Naive thymus-derived CD8-positive, alpha-beta T cell (primary cell): ENCODE measurements around the gene RAX2. TPM values are rescaled to one million over a fixed set of nuclear protein-coding genes. Genes with fewer than 3 reads are reported as not detected.
"Not testable (repeated sequence)": the region's sequence is repeated elsewhere in the genome, so short reads cannot be mapped to it uniquely, and the experiment has no call there.

Experiments
- ATAC-seq, 2 donors: fragments of 150-1000 bp; cut with Tn5 transposase in 1 of 2; sonication (Bioruptor Pico), chemical (Tn5 transposase) in 1 of 2; 1 replicate in 1 of 2; 2 replicates in 1 of 2; pipeline ENCODE4 v1.10.0; 2021; ENCODE audit warnings: mild to moderate bottlenecking in 2 of 2, moderate library complexity in 2 of 2
- POLR2A ChIA-PET: fragments of 350-600 bp; sonication (Branson Sonifier 250); formaldehyde crosslinking; loops from one replicate; lab custom pipeline; 2021; ENCODE audit warnings: antibody characterized with exemption; lab: Charles Lee
- DNase-seq, 10 donors: peaks; one replicate each; pipeline versions ENCODE4 v3.0.0 to v3.0.0-alpha.2; 2020 to 2022
- H3K27ac Mint-ChIP-seq, 10 donors: one replicate each; pipeline ENCODE4 v1.8.0; 2020 to 2022; ENCODE audit warnings: mild to moderate bottlenecking in 10 of 10, mixed read lengths in 10 of 10, moderate library complexity in 4 of 10, inconsistent platforms in 1 of 10
- H3K27me3 Mint-ChIP-seq, 5 donors: one replicate each; pipeline ENCODE4 v1.8.0; 2021 to 2022; ENCODE audit warnings: mixed read lengths in 5 of 5
- H3K36me3 Mint-ChIP-seq, 3 donors: one replicate each; pipeline ENCODE4 v1.8.0; 2020 to 2022; ENCODE audit warnings: mixed read lengths in 3 of 3, mild to moderate bottlenecking in 2 of 3, inconsistent platforms in 1 of 3
- H3K4me1 Mint-ChIP-seq, 4 donors: one replicate each; pipeline ENCODE4 v1.8.0; 2021 to 2022; ENCODE audit warnings: mixed read lengths in 4 of 4
- H3K4me3 Mint-ChIP-seq, 10 donors: one replicate each; pipeline ENCODE4 v1.8.0; 2020 to 2022; ENCODE audit warnings: mild to moderate bottlenecking in 10 of 10, mixed read lengths in 10 of 10, moderate library complexity in 6 of 10, inconsistent platforms in 1 of 10
- H3K9me3 Mint-ChIP-seq, 9 donors: one replicate each; pipeline ENCODE4 v1.8.0; 2020 to 2022; ENCODE audit warnings: mixed read lengths in 9 of 9, mild to moderate bottlenecking in 3 of 9, inconsistent platforms in 1 of 9, moderate library complexity in 1 of 9
- polyA plus RNA-seq, 3 donors: library from polyadenylated mRNA; unstranded; fragments of 300-500 nt; fragmentation: Illumina TruSeq; gene quantifications; one replicate each; pipeline ENCODE4 v1.2.3, GENCODE V29; 2021
- total RNA-seq, 8 experiments: library from RNA in 2 of 8; stranded (reverse) in 2 of 8; gene quantifications; one replicate each; pipeline ENCODE4 v1.2.3 and lab custom pipeline; 2021 to 2026

Gene RAX2
- total RNA-seq, result not detected
- polyA plus RNA-seq, result not detected
- total RNA-seq (lab: John Stamatoyannopoulos, UW), result 0 to 0.09 (median 0.03) reads per million in 6 experiments

GRCh38 chr19:3771906-3772455, at the start of gene RAX2:
Gene RAX2 (minus strand): TSS chr19:3772228. CDS start chr19:3771742, 486 bp downstream.
- Mint-ChIP-seq H3K27me3 (no peaks in the 10 kb centered on the region), H3K4me3 (peak within 1 kb of the TSS in 1 of 10 donors; percentile 20), H3K36me3 (peaks cover 0 to 10% (median 0%) of the 10 kb centered on the region in 3 donors), H3K9me3 (no peaks in the 10 kb centered on the region), H3K4me1 (peaks cover 0 to 9% (median 3%) of the 10 kb centered on the region in 4 donors), H3K27ac (peak within 1 kb of the TSS in 2 of 10 donors; percentile 29 to 73)
- POLR2A ChIA-PET, result no interaction called here
- DNase-seq (peak in 1 of 10 donors; percentile 58), ATAC-seq (no peak)

- no peak for DNase-seq
- no peaks in the 10 kb centered on the region for H3K36me3 Mint-ChIP-seq
- peaks cover 10 to 32% (median 24%) of the 10 kb centered on the region in 4 donors for H3K4me1 Mint-ChIP-seq
- H3K27me3 Mint-ChIP-seq, result no peaks in the 10 kb centered on the region
- POLR2A ChIA-PET, result interaction anchor here (0.6 to 3.7 kb wide), 4 partner anchors 10 to 1059 kb away, joined by 3 to 38 read pairs (median 4); partner anchors contain the start of genes APBA3 and MRPL54
- H3K9me3 Mint-ChIP-seq, result no peaks in the 10 kb centered on the region
- H3K27ac Mint-ChIP-seq, result peak overlapping the region in 1 of 10 donors; percentile 86
- no peak overlapping the region for H3K4me3 Mint-ChIP-seq
- ATAC-seq, result no peak
These were observed 49.1 kb upstream of the RAX2 start for GRCh38 chr19:3821156-3821555.

DNA sequence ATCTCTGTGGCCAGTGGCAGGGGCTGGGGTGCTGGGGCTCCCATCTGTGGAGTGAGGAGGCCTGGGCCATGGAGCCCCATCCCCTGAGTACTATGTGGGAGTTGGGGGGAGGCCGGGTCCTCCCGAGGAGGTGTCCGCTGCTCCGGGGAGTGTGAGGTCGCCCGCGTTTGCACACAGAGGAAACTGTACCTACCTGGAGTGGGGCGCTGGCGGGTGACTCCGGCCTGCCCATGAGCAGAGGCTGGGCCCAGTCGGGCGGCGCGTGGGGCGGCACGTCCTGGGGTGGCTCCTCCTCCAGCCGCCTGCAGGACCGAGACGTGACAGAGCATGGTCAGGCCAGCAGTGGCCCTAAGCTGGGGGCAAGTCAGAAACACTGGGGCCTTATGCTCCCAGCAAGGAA, 48.0 kb upstream of the RAX2 start:
- Mint-ChIP-seq H3K27ac (no peak overlapping the region), H3K4me1 (peaks cover 10 to 35% (median 28%) of the 10 kb centered on the region in 4 donors), H3K9me3 (no peaks in the 10 kb centered on the region), H3K4me3 (peak overlapping the region in 1 of 10 donors; percentile 23), H3K36me3 (no peaks in the 10 kb centered on the region), H3K27me3 (no peaks in the 10 kb centered on the region)
- no peak for ATAC-seq
- POLR2A ChIA-PET, result interaction anchor here (3.7 kb wide), 1 partner anchor 58 kb away, joined by 38 read pairs; the partner anchor contains the start of genes APBA3 and MRPL54
- no peak for DNase-seq

DNA sequence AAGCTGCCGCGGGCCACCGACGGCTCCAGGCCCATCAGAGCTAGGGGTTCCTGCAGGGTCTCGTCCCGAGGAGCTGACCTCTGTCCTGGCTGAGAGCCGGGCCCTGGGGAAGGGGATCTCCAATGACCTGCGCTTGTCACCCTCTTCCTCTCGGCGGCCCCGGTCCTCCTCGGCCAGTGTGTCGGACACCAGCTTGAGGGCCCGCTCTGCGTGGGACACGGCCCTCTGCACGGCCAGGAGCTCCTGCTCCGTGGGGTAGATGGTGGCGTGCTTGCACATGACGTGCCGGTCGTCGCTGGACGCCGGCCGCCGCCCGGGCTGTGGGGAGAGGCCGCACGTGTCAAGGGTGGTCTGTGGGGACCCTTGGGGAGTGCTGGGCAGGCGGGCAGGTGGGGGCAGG, 46.9 kb upstream of the RAX2 start:
- H3K9me3 Mint-ChIP-seq, result no peaks in the 10 kb centered on the region
- ATAC-seq (no peak), DNase-seq (no peak)
- H3K27ac Mint-ChIP-seq, result no peak overlapping the region
- POLR2A ChIA-PET, result interaction anchor here (0.9 to 4.9 kb wide), 2 partner anchors 36 to 56 kb away, joined by 3 to 32 read pairs; partner anchors contain the start of gene MRPL54
- H3K4me3 Mint-ChIP-seq, result no peak overlapping the region
- H3K4me1 Mint-ChIP-seq, result peaks cover 15 to 45% (median 39%) of the 10 kb centered on the region in 4 donors
- no peaks in the 10 kb centered on the region for H3K36me3 Mint-ChIP-seq
- H3K27me3 Mint-ChIP-seq, result no peaks in the 10 kb centered on the region

DNA sequence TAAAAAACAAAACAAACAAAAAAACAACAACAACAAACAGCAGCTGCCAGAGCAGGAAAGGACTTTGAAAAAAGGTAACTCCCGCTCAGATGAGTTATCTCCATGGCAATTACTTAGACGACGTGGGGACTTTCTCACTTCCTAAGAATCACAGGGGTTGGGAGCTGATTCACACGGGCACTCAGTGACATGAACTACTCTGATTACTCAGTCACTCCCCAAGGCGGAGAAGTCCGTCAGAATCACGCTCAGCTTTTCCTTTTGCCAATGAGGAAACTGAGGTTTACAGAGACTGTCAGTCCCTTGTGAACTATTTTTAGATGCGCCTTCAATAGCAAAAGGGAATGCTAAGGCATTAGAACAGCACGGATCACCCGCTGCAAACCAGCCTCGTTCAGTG, 46.4 kb upstream of the RAX2 start:
- POLR2A ChIA-PET, result interaction anchor here (0.6 to 4.9 kb wide), 2 partner anchors 56 to 1492 kb away, joined by 5 to 32 read pairs; partner anchors contain the start of gene MRPL54
- peak overlapping the region in 2 of 10 donors; percentile 19 to 57 for H3K4me3 Mint-ChIP-seq
- peak overlapping the region in 1 of 10 donors; percentile 57 for H3K27ac Mint-ChIP-seq
- no peaks in the 10 kb centered on the region for H3K36me3 Mint-ChIP-seq
- peaks cover 18 to 50% (median 44%) of the 10 kb centered on the region in 4 donors for H3K4me1 Mint-ChIP-seq
- H3K9me3 Mint-ChIP-seq, result no peaks in the 10 kb centered on the region
- ATAC-seq (no peak), DNase-seq (no peak)
- no peaks in the 10 kb centered on the region for H3K27me3 Mint-ChIP-seq

DNA sequence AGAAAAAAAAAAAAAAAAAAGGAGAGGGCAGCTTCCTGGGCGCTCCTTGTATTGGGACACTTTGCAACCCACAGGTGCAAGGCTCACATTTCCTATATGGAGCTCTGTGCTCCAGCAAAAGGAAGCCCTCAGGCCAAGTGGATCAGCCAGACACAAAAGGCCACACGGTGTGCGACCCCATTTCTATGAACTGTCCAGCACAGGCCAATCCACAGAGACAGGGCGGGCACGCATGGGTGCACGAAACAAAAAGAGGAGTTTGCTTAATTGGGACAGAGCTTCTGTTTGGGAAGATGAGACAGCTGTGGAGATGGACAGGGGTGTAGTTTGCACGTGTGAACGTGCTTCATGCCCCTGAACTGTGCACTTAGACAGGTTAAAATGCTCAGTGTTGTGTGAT, 45.7 kb upstream of the RAX2 start:
- Mint-ChIP-seq H3K4me3 (peak overlapping the region in 6 of 10 donors; percentile 18 to 62 (median 40)), H3K27ac (peak overlapping the region in 1 of 10 donors; percentile 80), H3K4me1 (peaks cover 21 to 57% (median 51%) of the 10 kb centered on the region in 4 donors), H3K9me3 (no peaks in the 10 kb centered on the region), H3K36me3 (no peaks in the 10 kb centered on the region), H3K27me3 (no peaks in the 10 kb centered on the region)
- DNase-seq, result no peak
- POLR2A ChIA-PET, result interaction anchor here (0.6 to 4.9 kb wide), 2 partner anchors 55 to 1493 kb away, joined by 5 to 32 read pairs; partner anchors contain the start of gene MRPL54
- no peak for ATAC-seq

GRCh38 chr19:3816566-3817218, 44.7 kb upstream of the RAX2 start:
- no peak overlapping the region for H3K4me3 Mint-ChIP-seq
- peaks cover 20 to 60% (median 53%) of the 10 kb centered on the region in 4 donors for H3K4me1 Mint-ChIP-seq
- no peak for ATAC-seq
- H3K27me3 Mint-ChIP-seq, result no peaks in the 10 kb centered on the region
- no peaks in the 10 kb centered on the region for H3K9me3 Mint-ChIP-seq
- POLR2A ChIA-PET, result interaction anchor here (0.7 to 4.9 kb wide), 2 partner anchors 54 to 66 kb away, joined by 3 to 32 read pairs; partner anchors contain the start of gene MRPL54
- DNase-seq, result no peak
- no peaks in the 10 kb centered on the region for H3K36me3 Mint-ChIP-seq
- no peak overlapping the region for H3K27ac Mint-ChIP-seq

- not testable (repeated sequence) for H3K9me3 Mint-ChIP-seq
- POLR2A ChIA-PET, result interaction anchor here (0.7 to 4.9 kb wide), 3 partner anchors 15 to 66 kb away, joined by 3 to 32 read pairs (median 6); partner anchors contain the start of gene MRPL54
- peak overlapping the region in 1 of 10 donors; percentile 67 for H3K27ac Mint-ChIP-seq
These were observed 44.1 kb upstream of the RAX2 start for GRCh38 chr19:3816148-3816547.

GRCh38 chr19:3814648-3815047, 42.6 kb upstream of the RAX2 start:
- ATAC-seq (no peak), DNase-seq (no peak)
- POLR2A ChIA-PET, result interaction anchor here (4.9 kb wide), 1 partner anchor 52 kb away, joined by 32 read pairs; the partner anchor contains the start of gene MRPL54
- Mint-ChIP-seq H3K4me3 (peak overlapping the region in 7 of 10 donors; percentile 52 to 87 (median 74)), H3K27ac (peak overlapping the region in 8 of 10 donors; percentile 34 to 94 (median 89)), H3K36me3 (no peaks in the 10 kb centered on the region), H3K4me1 (peaks cover 19 to 63% (median 49%) of the 10 kb centered on the region in 4 donors), H3K9me3 (no peaks in the 10 kb centered on the region), H3K27me3 (no peaks in the 10 kb centered on the region)

More at GRCh38 chr19:3816148-3816547, 44.1 kb upstream of the RAX2 start:
- not testable (repeated sequence) for H3K27me3 Mint-ChIP-seq, H3K36me3 Mint-ChIP-seq, ATAC-seq, DNase-seq, H3K4me3 Mint-ChIP-seq
- H3K4me1 Mint-ChIP-seq, result peaks cover 19 to 60% (median 51%) of the 10 kb centered on the region in 4 donors

- no peaks in the 10 kb centered on the region for H3K9me3 Mint-ChIP-seq
- no peaks in the 10 kb centered on the region for H3K36me3 Mint-ChIP-seq
- POLR2A ChIA-PET, result interaction anchor here (0.5 to 3.6 kb wide), 4 partner anchors 9 to 1076 kb away, joined by 5 to 57 read pairs (median 8); partner anchors contain the start of genes APBA3 and MRPL54
- peaks cover 20 to 63% (median 50%) of the 10 kb centered on the region in 4 donors for H3K4me1 Mint-ChIP-seq
- peak overlapping the region; percentile 49 to 87 (median 71) for H3K4me3 Mint-ChIP-seq
- peak overlapping the region; percentile 77 to 97 (median 92) for H3K27ac Mint-ChIP-seq
- no peaks in the 10 kb centered on the region for H3K27me3 Mint-ChIP-seq
- ATAC-seq (no peak), DNase-seq (no peak)
These were observed 41.7 kb upstream of the RAX2 start for GRCh38 chr19:3813473-3814392.

DNA sequence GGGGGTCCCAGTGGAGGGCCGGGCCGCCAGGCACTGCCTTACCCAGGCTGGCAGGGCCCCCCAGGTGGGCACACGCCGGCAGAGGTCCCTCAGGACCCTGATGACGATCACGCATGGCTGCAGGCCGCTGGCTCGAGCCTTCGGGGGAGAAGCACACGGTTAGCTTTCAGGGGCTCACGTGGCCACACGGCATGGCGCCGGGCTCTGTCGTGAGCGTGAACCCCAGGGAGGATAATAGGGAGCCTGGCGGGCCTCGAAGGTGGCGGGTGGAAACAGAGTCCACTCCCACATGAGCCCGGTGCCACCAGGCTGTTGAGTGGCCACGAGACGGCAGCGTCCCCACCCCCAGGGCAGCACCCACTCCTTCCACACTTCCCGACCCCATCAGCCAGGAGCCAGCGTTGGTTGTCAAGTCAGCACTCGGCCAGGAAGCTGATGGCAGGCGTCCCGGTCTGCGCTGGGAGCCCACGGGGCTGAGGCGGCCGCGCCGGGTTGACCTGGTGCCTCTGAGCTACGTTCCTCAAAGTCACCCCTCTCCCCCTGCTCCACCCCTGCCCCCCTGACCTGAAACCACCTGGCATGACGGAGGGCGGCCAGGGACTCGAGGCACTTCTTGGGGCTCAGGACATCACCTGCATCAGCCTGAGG, 38.8 kb upstream of the RAX2 start:
- ATAC-seq, result no peak
- peaks cover 0 to 2% (median 0%) of the 10 kb centered on the region in 9 donors for H3K9me3 Mint-ChIP-seq
- POLR2A ChIA-PET, result interaction anchor here (1.3 to 3.6 kb wide), 3 partner anchors 11 to 49 kb away, joined by 5 to 57 read pairs (median 13); partner anchors contain the start of genes APBA3 and MRPL54
- H3K27ac Mint-ChIP-seq, result peak overlapping the region in 5 of 10 donors; percentile 15 to 87 (median 56)
- peak overlapping the region in 2 of 10 donors; percentile 25 to 30 for H3K4me3 Mint-ChIP-seq
- no peaks in the 10 kb centered on the region for H3K27me3 Mint-ChIP-seq
- DNase-seq, result no peak
- no peaks in the 10 kb centered on the region for H3K36me3 Mint-ChIP-seq
- peaks cover 20 to 62% (median 49%) of the 10 kb centered on the region in 4 donors for H3K4me1 Mint-ChIP-seq
